GM23338 (cell line): ENCODE results near the gene MPRIP. TPM values are rescaled to one million over a fixed set of nuclear protein-coding genes. Genes with fewer than 3 reads are reported as not detected.

Experiments used
- ATAC-seq: fragments of 200-7000 bp; cut with Tn5 transposase; 3 replicates; pipeline ENCODE4 v1.9.1; 2020
- DNase-seq: peaks from one replicate; pipeline ENCODE4 v3.0.0-alpha.2; 2015; ENCODE audit warnings: low spot score
- H2AFZ ChIP-seq: fragments of 200-600 bp; sonication (generic); 2 replicates; pipeline ENCODE4 v1.8.0; 2016; ENCODE audit warnings: antibody characterized with exemption, mild to moderate bottlenecking, moderate library complexity
- H3F3A ChIP-seq: fragments of 200-600 bp; sonication (generic); replicated peaks from 2 replicates; pipeline ENCODE4 v1.8.0; 2017; ENCODE audit warnings: antibody characterized with exemption, mixed run types, low read depth
- H3K27ac ChIP-seq: fragments of 200-600 bp; sonication (generic); 2 replicates; pipeline ENCODE4 v1.6.1; 2016; ENCODE audit warnings: low read depth
- H3K27me3 ChIP-seq: fragments of 200-600 bp; sonication (generic); 2 replicates; pipeline ENCODE4 v1.8.0; 2016; ENCODE audit warnings: mild to moderate bottlenecking, mixed run types, moderate library complexity; ENCODE audit not compliant: insufficient read depth
- H3K36me3 ChIP-seq: fragments of 200-600 bp; sonication (generic); 2 replicates; pipeline ENCODE4 v1.8.0; 2016; ENCODE audit warnings: mild to moderate bottlenecking; ENCODE audit not compliant: insufficient read depth
- H3K4me1 ChIP-seq: fragments of 200-600 bp; sonication (generic); 2 replicates; pipeline ENCODE4 v1.8.0; 2016; ENCODE audit warnings: mild to moderate bottlenecking, moderate library complexity; ENCODE audit not compliant: insufficient read depth
- H3K4me2 ChIP-seq: fragments of 200-600 bp; sonication (generic); 2 replicates; pipeline ENCODE4 v1.7.1; 2017; ENCODE audit warnings: mixed run types
- H3K4me3 ChIP-seq: fragments of 200-600 bp; sonication (generic); 2 replicates; pipeline ENCODE4 v1.6.1; 2016; ENCODE audit warnings: mixed run types
- H3K79me2 ChIP-seq: fragments of 200-600 bp; sonication (generic); replicated peaks from 2 replicates; pipeline ENCODE4 v1.8.0; 2017; ENCODE audit warnings: mild to moderate bottlenecking; ENCODE audit not compliant: insufficient read depth
- H3K9me2 ChIP-seq: fragments of 200-600 bp; sonication (generic); 2 replicates; pipeline ENCODE4 v1.8.0; 2017; ENCODE audit not compliant: insufficient read depth
- H4K20me1 ChIP-seq: fragments of 200-600 bp; sonication (generic); replicated peaks from 2 replicates; pipeline ENCODE4 v1.8.0; 2017; ENCODE audit warnings: mild to moderate bottlenecking; ENCODE audit not compliant: insufficient read depth
- H3K27ac Mint-ChIP-seq: 2 replicates; pipeline ENCODE4 v1.8.0; 2020; ENCODE audit warnings: inconsistent platforms, mild to moderate bottlenecking, moderate library complexity, mixed read lengths
- H3K27me3 Mint-ChIP-seq: 3 replicates; pipeline ENCODE4 v1.8.0; 2022; ENCODE audit warnings: low read depth, mild to moderate bottlenecking, moderate library complexity, mixed read lengths, inconsistent platforms; ENCODE audit not compliant: insufficient read depth, poor library complexity
- H3K36me3 Mint-ChIP-seq: 3 replicates; pipeline ENCODE4 v1.8.0; 2021; ENCODE audit warnings: low read depth, mild to moderate bottlenecking, inconsistent platforms, moderate library complexity, mixed read lengths
- H3K4me1 Mint-ChIP-seq: 3 replicates; pipeline ENCODE4 v1.8.0; 2020; ENCODE audit warnings: mild to moderate bottlenecking, inconsistent platforms, mixed read lengths
- H3K4me3 Mint-ChIP-seq: 3 replicates; pipeline ENCODE4 v1.8.0; 2021; ENCODE audit warnings: moderate library complexity, mild to moderate bottlenecking, inconsistent platforms, mixed read lengths
- H3K9me3 Mint-ChIP-seq: 3 replicates; pipeline ENCODE4 v1.8.0; 2020; ENCODE audit warnings: moderate library complexity, mild to moderate bottlenecking, inconsistent platforms, mixed read lengths
- CREB1 ChIP-seq: fragments of 250-450 bp; sonication (Bioruptor Pico); IDR thresholded peaks from 2 replicates; pipeline ENCODE4 v1.5.0; 2020; ENCODE audit warnings: low read depth, mild to moderate bottlenecking, moderate library complexity
- CTCF ChIP-seq, 2 experiments: fragments of 200-600 bp in 1 of 2; sonication (generic) in 1 of 2; conservative IDR thresholded peaks; 2 replicates each; pipeline versions ENCODE4 v1.5.1 to v1.6.1; 2016 to 2017; ENCODE audit warnings: antibody characterized with exemption in 2 of 2, low read depth in 2 of 2, mild to moderate bottlenecking in 2 of 2, moderate library complexity in 1 of 2
- ETS1 ChIP-seq: IDR thresholded peaks from 2 replicates; pipeline ENCODE4 v1.6.1; 2016; ENCODE audit warnings: antibody characterized with exemption
- EZH2 ChIP-seq: fragments of 200-600 bp; sonication (generic); IDR thresholded peaks from one replicate; pipeline ENCODE4 v1.8.0; 2017; ENCODE audit warnings: antibody characterized with exemption, mild to moderate bottlenecking, low read depth; ENCODE audit not compliant: unreplicated experiment
- EZH2phosphoT487 ChIP-seq: fragments of 200-600 bp; sonication (generic); IDR thresholded peaks from one replicate; pipeline ENCODE4 v1.8.1; 2018; ENCODE audit warnings: antibody characterized with exemption; ENCODE audit not compliant: unreplicated experiment
- JUNB ChIP-seq: IDR thresholded peaks from one replicate; pipeline ENCODE4 v1.6.1; 2016; ENCODE audit warnings: antibody characterized with exemption; ENCODE audit not compliant: unreplicated experiment
- NANOG ChIP-seq: IDR thresholded peaks from 2 replicates; pipeline ENCODE4 v1.6.1; 2016; ENCODE audit warnings: antibody characterized with exemption, borderline replicate concordance
- POLR2AphosphoS5 ChIP-seq: IDR thresholded peaks from 2 replicates; pipeline ENCODE4 v1.6.1; 2016; ENCODE audit warnings: antibody characterized with exemption, low read depth
- REST ChIP-seq: IDR thresholded peaks from one replicate; pipeline ENCODE4 v1.6.1; 2018; ENCODE audit warnings: antibody characterized with exemption; ENCODE audit not compliant: unreplicated experiment
- STAT1 ChIP-seq: IDR thresholded peaks from one replicate; pipeline ENCODE4 v1.6.1; 2016; ENCODE audit warnings: antibody characterized with exemption; ENCODE audit not compliant: unreplicated experiment
- ZNF114 ChIP-seq: fragments of 250-450 bp; sonication (Bioruptor Pico); IDR thresholded peaks from 2 replicates; pipeline ENCODE4 v1.5.0; 2020; ENCODE audit warnings: mild to moderate bottlenecking, moderate library complexity
- ZNF331 ChIP-seq: fragments of 250-450 bp; sonication (Bioruptor Pico); IDR thresholded peaks from 2 replicates; pipeline ENCODE4 v1.5.0; 2020; ENCODE audit warnings: low read depth, mild to moderate bottlenecking, moderate library complexity
- polyA plus RNA-seq: library from polyadenylated mRNA; unstranded; fragments of >200 nt; fragmentation: Nextera tagmentation; extraction: Ambion mirVana; gene quantifications from 2 replicates; pipeline ENCODE4 v1.2.1, GENCODE V29; 2016
- total RNA-seq: library from RNA; depleted of rRNA; stranded (reverse); fragments of >200 nt; shearing (Covaris generic); gene quantifications from 2 replicates; pipeline ENCODE4 v1.2.3, GENCODE V29; 2014
- TF ChIP-seq, protein P1 (sequence below): fragments of 250-450 bp; sonication (Bioruptor Pico); IDR thresholded peaks from 2 replicates; pipeline ENCODE4 v1.5.0; 2020; ENCODE audit warnings: mild to moderate bottlenecking, moderate library complexity

The MPRIP gene
- total and polyA plus RNA-seq, 2 experiments from 2014 or later = 39.3 to 113 TPM

DNA sequence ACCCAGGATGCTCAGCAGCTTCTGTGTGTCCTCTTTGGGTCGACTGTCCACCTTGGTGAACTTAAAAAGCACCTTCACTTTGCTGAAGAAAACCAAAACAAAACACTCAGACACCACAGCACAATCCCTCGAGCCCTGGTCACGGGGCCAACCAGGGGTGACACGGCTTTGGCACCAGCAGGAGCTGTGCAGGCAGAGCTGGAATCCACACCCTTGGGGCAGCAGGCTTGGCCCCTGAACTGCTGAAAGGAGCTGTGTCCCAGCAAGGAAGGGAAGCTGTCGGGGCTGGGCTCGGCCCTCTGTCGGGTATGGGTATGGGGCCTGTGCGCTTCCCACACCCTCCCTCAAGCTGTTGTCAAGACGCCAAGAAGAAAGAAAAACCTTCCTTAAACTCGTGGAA, 171.5 kb downstream of the MPRIP start:
- H3K27me3 ChIP-seq = no peaks in the 10 kb centered on the region
- Mint-ChIP-seq H3K27me3 (peaks cover 5% of the 10 kb centered on the region), H3K4me3 (no peak overlapping the region), H3K4me1 (no peaks in the 10 kb centered on the region), H3K36me3 (peaks cover 41% of the 10 kb centered on the region), H3K9me3 (no peaks in the 10 kb centered on the region), H3K27ac (no peak overlapping the region)
- no peak overlapping the region for H3K4me2 ChIP-seq
- 0 out of 2 replicates have a peak, but pooled peaks cover 3% of the 10 kb centered on the region for H3F3A ChIP-seq
- H4K20me1 ChIP-seq = no peaks in the 10 kb centered on the region; the same call in 1 of the 2 replicates
- no peaks in the 10 kb centered on the region for H3K79me2 ChIP-seq
- no peak for DNase-seq
- TF ChIP-seq REST (no peak), ETS1 (no peak), EZH2 (no peak), JUNB (no peak), POLR2AphosphoS5 (no peak), EZH2phosphoT487 (no peak), ZNF331 (no peak), CTCF (conservative IDR thresholded peaks at IDR 0.05; ENCODE audit: low read depth in 2 of 2) (no peak), ZNF114 (CRISPR knock-in tag) (no peak), STAT1 (no peak), NANOG (no peak), CREB1 (no peak)
- TF ChIP-seq, protein P1, sequence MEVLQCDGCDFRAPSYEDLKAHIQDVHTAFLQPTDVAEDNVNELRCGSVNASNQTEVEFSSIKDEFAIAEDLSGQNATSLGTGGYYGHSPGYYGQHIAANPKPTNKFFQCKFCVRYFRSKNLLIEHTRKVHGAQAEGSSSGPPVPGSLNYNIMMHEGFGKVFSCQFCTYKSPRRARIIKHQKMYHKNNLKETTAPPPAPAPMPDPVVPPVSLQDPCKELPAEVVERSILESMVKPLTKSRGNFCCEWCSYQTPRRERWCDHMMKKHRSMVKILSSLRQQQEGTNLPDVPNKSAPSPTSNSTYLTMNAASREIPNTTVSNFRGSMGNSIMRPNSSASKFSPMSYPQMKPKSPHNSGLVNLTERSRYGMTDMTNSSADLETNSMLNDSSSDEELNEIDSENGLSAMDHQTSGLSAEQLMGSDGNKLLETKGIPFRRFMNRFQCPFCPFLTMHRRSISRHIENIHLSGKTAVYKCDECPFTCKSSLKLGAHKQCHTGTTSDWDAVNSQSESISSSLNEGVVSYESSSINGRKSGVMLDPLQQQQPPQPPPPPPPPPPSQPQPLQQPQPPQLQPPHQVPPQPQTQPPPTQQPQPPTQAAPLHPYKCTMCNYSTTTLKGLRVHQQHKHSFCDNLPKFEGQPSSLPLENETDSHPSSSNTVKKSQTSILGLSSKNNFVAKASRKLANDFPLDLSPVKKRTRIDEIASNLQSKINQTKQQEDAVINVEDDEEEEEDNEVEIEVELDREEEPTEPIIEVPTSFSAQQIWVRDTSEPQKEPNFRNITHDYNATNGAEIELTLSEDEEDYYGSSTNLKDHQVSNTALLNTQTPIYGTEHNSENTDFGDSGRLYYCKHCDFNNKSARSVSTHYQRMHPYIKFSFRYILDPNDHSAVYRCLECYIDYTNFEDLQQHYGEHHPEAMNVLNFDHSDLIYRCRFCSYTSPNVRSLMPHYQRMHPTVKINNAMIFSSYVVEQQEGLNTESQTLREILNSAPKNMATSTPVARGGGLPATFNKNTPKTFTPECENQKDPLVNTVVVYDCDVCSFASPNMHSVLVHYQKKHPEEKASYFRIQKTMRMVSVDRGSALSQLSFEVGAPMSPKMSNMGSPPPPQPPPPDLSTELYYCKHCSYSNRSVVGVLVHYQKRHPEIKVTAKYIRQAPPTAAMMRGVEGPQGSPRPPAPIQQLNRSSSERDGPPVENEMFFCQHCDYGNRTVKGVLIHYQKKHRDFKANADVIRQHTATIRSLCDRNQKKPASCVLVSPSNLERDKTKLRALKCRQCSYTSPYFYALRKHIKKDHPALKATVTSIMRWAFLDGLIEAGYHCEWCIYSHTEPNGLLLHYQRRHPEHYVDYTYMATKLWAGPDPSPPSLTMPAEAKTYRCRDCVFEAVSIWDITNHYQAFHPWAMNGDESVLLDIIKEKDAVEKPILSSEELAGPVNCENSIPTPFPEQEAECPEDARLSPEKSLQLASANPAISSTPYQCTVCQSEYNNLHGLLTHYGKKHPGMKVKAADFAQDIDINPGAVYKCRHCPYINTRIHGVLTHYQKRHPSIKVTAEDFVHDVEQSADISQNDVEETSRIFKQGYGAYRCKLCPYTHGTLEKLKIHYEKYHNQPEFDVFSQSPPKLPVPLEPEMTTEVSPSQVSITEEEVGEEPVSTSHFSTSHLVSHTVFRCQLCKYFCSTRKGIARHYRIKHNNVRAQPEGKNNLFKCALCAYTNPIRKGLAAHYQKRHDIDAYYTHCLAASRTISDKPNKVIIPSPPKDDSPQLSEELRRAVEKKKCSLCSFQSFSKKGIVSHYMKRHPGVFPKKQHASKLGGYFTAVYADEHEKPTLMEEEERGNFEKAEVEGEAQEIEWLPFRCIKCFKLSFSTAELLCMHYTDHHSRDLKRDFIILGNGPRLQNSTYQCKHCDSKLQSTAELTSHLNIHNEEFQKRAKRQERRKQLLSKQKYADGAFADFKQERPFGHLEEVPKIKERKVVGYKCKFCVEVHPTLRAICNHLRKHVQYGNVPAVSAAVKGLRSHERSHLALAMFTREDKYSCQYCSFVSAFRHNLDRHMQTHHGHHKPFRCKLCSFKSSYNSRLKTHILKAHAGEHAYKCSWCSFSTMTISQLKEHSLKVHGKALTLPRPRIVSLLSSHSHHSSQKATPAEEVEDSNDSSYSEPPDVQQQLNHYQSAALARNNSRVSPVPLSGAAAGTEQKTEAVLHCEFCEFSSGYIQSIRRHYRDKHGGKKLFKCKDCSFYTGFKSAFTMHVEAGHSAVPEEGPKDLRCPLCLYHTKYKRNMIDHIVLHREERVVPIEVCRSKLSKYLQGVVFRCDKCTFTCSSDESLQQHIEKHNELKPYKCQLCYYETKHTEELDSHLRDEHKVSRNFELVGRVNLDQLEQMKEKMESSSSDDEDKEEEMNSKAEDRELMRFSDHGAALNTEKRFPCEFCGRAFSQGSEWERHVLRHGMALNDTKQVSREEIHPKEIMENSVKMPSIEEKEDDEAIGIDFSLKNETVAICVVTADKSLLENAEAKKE (CRISPR knock-in tag) = no peak
- H3K27ac ChIP-seq = no peak overlapping the region
- H3K36me3 ChIP-seq = peaks cover 11% of the 10 kb centered on the region; the same call in 1 of the 2 replicates
- H3K4me1 ChIP-seq = no peaks in the 10 kb centered on the region
- no peak overlapping the region for H2AFZ ChIP-seq
- H3K9me2 ChIP-seq = no peaks in the 10 kb centered on the region
- no peak overlapping the region for H3K4me3 ChIP-seq
- no peak for ATAC-seq
